OCI-M1 (cell line): ENCODE results near the gene SLC30A2.

ENCODE experiments used
- DNase-seq: peaks from one replicate; lab custom pipeline; 2025; lab: John Stamatoyannopoulos, UW

Gene SLC30A2

GRCh38 chr1:26041401-26041800 is 4.5 kb downstream of the SLC30A2 start:
- DNase-seq = no peak

- DNase-seq = no peak
Observed at GRCh38 chr1:26038904-26039303, 7.0 kb downstream of the SLC30A2 start.

GRCh38 chr1:26038477-26038876 is 7.4 kb downstream of the SLC30A2 start:
- no peak for DNase-seq

GRCh38 chr1:26037904-26038303 is 8.0 kb downstream of the SLC30A2 start:
- DNase-seq = no peak

GRCh38 chr1:26036756-26037281 is 9.1 kb downstream of the SLC30A2 start:
- no peak for DNase-seq

- peak; percentile 91 for DNase-seq
Observed at GRCh38 chr1:26035959-26036755, 9.8 kb downstream of the SLC30A2 start.

GRCh38 chr1:26035203-26035958 is 10.5 kb downstream of the SLC30A2 start:
- peak; percentile 97 for DNase-seq

- DNase-seq = no peak
Observed at GRCh38 chr1:26034504-26035202, 11.3 kb downstream of the SLC30A2 start.

- DNase-seq = no peak
Observed at GRCh38 chr1:26032656-26033357, 13.1 kb downstream of the SLC30A2 start.

GRCh38 chr1:26031611-26032220 is 14.2 kb downstream of the SLC30A2 start:
- DNase-seq = no peak

GRCh38 chr1:26031196-26031595 is 14.7 kb downstream of the SLC30A2 start:
- DNase-seq = no peak

- peak; percentile 77 for DNase-seq
Observed at GRCh38 chr1:26029864-26030481, 15.9 kb downstream of the SLC30A2 start.

- no peak for DNase-seq
Observed at GRCh38 chr1:26029054-26029863, 16.7 kb downstream of the SLC30A2 start.

- DNase-seq = no peak
Observed at GRCh38 chr1:26028490-26028980, 17.4 kb downstream of the SLC30A2 start.

GRCh38 chr1:26027716-26028489 is 18.0 kb downstream of the SLC30A2 start:
- peak; percentile 66 for DNase-seq

GRCh38 chr1:26025517-26025916 is 20.4 kb downstream of the SLC30A2 start:
- DNase-seq = no peak

GRCh38 chr1:26025060-26025459 is 20.9 kb downstream of the SLC30A2 start:
- no peak for DNase-seq

GRCh38 chr1:26023826-26024225 is 22.1 kb downstream of the SLC30A2 start:
- no peak for DNase-seq

GRCh38 chr1:26023009-26023408 is 22.9 kb downstream of the SLC30A2 start:
- no peak for DNase-seq
